Tibial artery (tissue), 4 donors: ENCODE results near the gene CCL13.

Experiments
- DNase-seq, 2 donors: peaks; one replicate each; pipeline ENCODE4 v3.0.0-alpha.2; 2019
- H3K27ac ChIP-seq, 2 donors: fragments of 200-600 bp; sonication (generic) in 1 of 2; 1 replicate in 1 of 2; 2 replicates in 1 of 2; pipeline ENCODE4 v1.5.1; 2018 to 2019; ENCODE audit warnings: mild to moderate bottlenecking in 1 of 2
- H3K27me3 ChIP-seq, 2 donors: fragments of 200-600 bp; sonication (generic) in 1 of 2; one replicate each; pipeline versions ENCODE4 v1.5.1 to v1.6.0; 2016 to 2019
- H3K36me3 ChIP-seq, 3 donors: fragments of 200-600 bp; sonication (generic) in 2 of 3; one replicate each; pipeline ENCODE4 v1.5.1; 2016 to 2019; ENCODE audit warnings: mild to moderate bottlenecking in 2 of 3
- H3K4me1 ChIP-seq, 4 donors: fragments of 200-600 bp; sonication (generic) in 2 of 4; 1 replicate in 3 of 4; 2 replicates in 1 of 4; pipeline ENCODE4 v1.5.1; 2016 to 2019
- H3K4me3 ChIP-seq, 2 donors: fragments of 200-600 bp; sonication (generic) in 1 of 2; 1 replicate in 1 of 2; 2 replicates in 1 of 2; pipeline ENCODE4 v1.5.1; 2018 to 2019; ENCODE audit warnings: mild to moderate bottlenecking in 2 of 2
- H3K9me3 ChIP-seq, 3 donors: fragments of 200-600 bp; sonication (generic) in 1 of 3; one replicate each; pipeline ENCODE4 v1.5.1; 2016 to 2019
- intact Hi-C: fragments of 100-400 bp; cut with DNase I; formaldehyde crosslinking; loops from one replicate; pipeline ENCODE4 v1.15.0; 2023; ENCODE audit warnings: low total_unique reads
- TF ChIP-seq, protein P1 (sequence below), 2 experiments: fragments of 200-600 bp in 1 of 2; fragments of 450-650 bp in 1 of 2; IDR thresholded peaks; one replicate each; pipeline ENCODE4 v1.5.1; 2017 to 2019; ENCODE audit warnings: antibody characterized with exemption in 2 of 2, mild to moderate bottlenecking in 1 of 2, moderate library complexity in 1 of 2

CCL13 gene

DNA sequence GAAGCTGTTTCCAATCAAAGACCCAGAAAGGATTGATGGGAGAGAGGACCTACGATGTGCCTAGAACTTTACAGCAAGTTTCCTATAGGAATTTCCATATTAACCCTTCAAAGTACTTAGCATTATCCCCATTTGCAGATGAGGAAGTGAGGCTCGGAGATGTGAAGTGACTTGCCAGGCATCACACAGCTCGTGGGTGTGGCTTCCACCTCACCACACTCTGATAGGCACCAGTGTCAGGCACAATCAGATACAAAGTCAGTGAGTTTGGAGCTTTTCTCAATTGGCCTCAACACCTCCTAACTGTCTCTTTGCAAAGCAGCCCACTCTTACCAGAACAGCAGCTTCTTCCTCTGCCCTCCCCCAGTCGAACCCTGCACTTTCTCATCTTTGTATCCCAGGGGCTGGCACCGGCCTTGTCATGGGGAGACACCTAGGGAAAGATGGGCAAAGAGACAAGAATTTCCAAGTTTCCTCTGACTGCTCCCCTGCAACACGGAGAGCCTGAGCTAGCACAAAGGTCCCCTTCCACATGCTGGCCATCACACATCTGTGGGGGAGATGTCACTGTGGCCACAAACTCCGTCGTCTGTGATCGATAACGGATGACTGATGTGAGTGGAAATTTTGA, 44.1 kb downstream of the CCL13 start:
- H3K36me3 ChIP-seq: no peaks in the 10 kb centered on the region
- no peaks in the 10 kb centered on the region for H3K4me1 ChIP-seq
- H3K27ac ChIP-seq: no peak overlapping the region
- no peak for DNase-seq
- TF ChIP-seq, protein P1, sequence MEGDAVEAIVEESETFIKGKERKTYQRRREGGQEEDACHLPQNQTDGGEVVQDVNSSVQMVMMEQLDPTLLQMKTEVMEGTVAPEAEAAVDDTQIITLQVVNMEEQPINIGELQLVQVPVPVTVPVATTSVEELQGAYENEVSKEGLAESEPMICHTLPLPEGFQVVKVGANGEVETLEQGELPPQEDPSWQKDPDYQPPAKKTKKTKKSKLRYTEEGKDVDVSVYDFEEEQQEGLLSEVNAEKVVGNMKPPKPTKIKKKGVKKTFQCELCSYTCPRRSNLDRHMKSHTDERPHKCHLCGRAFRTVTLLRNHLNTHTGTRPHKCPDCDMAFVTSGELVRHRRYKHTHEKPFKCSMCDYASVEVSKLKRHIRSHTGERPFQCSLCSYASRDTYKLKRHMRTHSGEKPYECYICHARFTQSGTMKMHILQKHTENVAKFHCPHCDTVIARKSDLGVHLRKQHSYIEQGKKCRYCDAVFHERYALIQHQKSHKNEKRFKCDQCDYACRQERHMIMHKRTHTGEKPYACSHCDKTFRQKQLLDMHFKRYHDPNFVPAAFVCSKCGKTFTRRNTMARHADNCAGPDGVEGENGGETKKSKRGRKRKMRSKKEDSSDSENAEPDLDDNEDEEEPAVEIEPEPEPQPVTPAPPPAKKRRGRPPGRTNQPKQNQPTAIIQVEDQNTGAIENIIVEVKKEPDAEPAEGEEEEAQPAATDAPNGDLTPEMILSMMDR (IDR thresholded peaks at IDR 0.05): no peak
- H3K4me3 ChIP-seq: no peak overlapping the region
- no peaks in the 10 kb centered on the region for H3K9me3 ChIP-seq
- H3K27me3 ChIP-seq: no peaks in the 10 kb centered on the region
- intact Hi-C loops: no loop called here

DNA sequence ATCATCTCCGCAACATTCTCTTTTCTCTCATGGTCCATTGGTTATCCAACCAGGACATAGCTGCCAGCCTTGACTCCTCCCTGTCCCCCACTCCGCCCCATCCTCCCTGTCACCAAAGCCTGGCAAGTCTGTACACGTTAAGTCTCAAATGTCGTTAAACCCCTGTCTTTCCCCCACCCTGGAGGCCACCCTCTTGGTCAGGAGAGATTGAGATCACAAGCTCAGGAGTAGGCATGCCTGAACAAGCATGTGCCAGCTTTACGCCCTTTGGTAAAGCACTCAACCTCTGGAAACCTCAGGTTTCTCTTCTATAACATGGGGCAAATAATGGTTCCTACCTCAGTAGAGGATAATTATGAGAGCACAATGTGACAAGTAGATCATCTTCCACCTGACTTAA, 44.9 kb downstream of the CCL13 start:
- Histone ChIP-seq H3K4me1 (no peaks in the 10 kb centered on the region), H3K27ac (no peak overlapping the region), H3K4me3 (no peak overlapping the region), H3K27me3 (no peaks in the 10 kb centered on the region), H3K9me3 (no peaks in the 10 kb centered on the region), H3K36me3 (no peaks in the 10 kb centered on the region)
- intact Hi-C loops: no loop called here
- TF ChIP-seq, protein P1 (IDR thresholded peaks at IDR 0.05): no peak
- no peak for DNase-seq

DNA sequence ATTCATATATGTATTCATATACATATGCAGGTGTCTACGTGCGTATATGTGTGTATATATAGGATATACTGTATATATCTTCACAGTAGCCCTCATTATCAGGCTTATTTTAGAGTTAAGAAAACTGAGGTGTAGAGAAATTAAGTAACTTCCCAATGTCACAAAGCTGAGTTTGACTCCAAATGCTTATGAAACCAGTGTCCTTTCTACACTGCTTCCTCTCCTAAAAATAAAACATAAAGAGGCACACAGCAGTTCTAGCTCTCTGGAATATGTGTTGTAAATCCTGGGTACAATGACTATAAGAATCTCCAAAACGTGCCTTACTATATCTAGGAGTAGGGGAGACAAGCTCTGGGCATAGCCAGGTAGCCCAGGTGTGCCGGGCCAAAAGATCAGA, 46.7 kb downstream of the CCL13 start:
- TF ChIP-seq, protein P1 (IDR thresholded peaks at IDR 0.05): no peak
- H3K27ac ChIP-seq: no peak overlapping the region
- intact Hi-C loops: no loop called here
- H3K4me1 ChIP-seq: no peaks in the 10 kb centered on the region
- no peaks in the 10 kb centered on the region for H3K36me3 ChIP-seq
- H3K27me3 ChIP-seq: peaks cover 0 to 6% of the 10 kb centered on the region in 2 donors
- no peak for DNase-seq
- no peaks in the 10 kb centered on the region for H3K9me3 ChIP-seq
- no peak overlapping the region for H3K4me3 ChIP-seq

DNA sequence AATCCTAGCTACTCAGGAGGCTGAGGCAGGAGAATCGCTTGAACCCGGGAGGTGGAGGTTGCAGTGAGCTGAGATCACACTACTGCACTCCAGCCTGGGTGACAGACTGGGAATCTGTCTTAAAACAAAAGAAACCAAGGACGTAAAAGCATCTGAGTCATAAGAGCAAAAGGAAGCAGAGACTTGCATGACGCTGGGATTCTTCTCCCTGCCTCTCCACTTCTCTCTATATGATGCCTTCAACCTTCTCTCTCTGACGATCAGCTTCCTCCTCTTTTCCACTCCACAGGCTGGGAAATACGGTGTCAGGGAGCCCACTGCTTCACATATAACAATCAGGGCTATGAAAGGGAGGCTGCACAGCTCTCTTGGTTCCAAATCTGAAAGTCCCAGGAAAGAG, 49.9 kb downstream of the CCL13 start:
- intact Hi-C loops: no loop called here
- H3K27ac ChIP-seq: no peak overlapping the region
- H3K4me1 ChIP-seq: no peaks in the 10 kb centered on the region
- H3K9me3 ChIP-seq: no peaks in the 10 kb centered on the region
- H3K36me3 ChIP-seq: no peaks in the 10 kb centered on the region
- TF ChIP-seq, protein P1 (IDR thresholded peaks at IDR 0.05): no peak
- H3K4me3 ChIP-seq: no peak overlapping the region
- H3K27me3 ChIP-seq: peaks cover 0 to 21% of the 10 kb centered on the region in 2 donors
- no peak for DNase-seq
